ENCODE results near the gene ME3. TPM values are rescaled to one million over a fixed set of nuclear protein-coding genes. Genes with fewer than 3 reads are reported as not detected.

The ME3 gene
- total and polyA plus RNA-seq, 11 donors: 11.3 to 51.5 (median 31.3) TPM

GRCh38 chr11:86487671-86488070 is 184.7 kb downstream of the ME3 start:
- 90 to 92% (median 90%) methylated on average over 7 of the region's 7 CpGs for WGBS, 4 donors
- H3K4me3 ChIP-seq: no peak overlapping the region
- no peaks in the 10 kb centered on the region for H3K36me3 ChIP-seq
- no peak for TF ChIP-seq CTCF (IDR thresholded peaks at IDR 0.05)
- TF ChIP-seq POLR2A (IDR thresholded peaks at IDR 0.05): no peak
- intact Hi-C loops (cut with DNase I): no loop called here
- H3K27ac ChIP-seq: no peak overlapping the region
- no peaks in the 10 kb centered on the region for H3K9me3 ChIP-seq
- peaks cover 0 to 49% (median 17%) of the 10 kb centered on the region in 12 donors for H3K4me1 ChIP-seq
- DNase-seq: no peak
- no peaks in the 10 kb centered on the region for H3K27me3 ChIP-seq
- no peak for ATAC-seq

GRCh38 chr11:86486261-86487030 is 186.0 kb downstream of the ME3 start:
- Histone ChIP-seq H3K4me1 (peaks cover 0 to 40% (median 19%) of the 10 kb centered on the region in 12 donors), H3K4me3 (no peak overlapping the region), H3K27ac (no peak overlapping the region), H3K9me3 (no peaks in the 10 kb centered on the region), H3K27me3 (no peaks in the 10 kb centered on the region), H3K36me3 (no peaks in the 10 kb centered on the region)
- ATAC-seq (peak in 2 of 4 donors; percentile 5 to 8), DNase-seq (no peak)
- 66 to 85% (median 79%) methylated on average over 2 to 5 of the region's 5 CpGs for WGBS, 4 donors
- intact Hi-C loops (cut with DNase I): no loop called here
- TF ChIP-seq POLR2A (IDR thresholded peaks at IDR 0.05) (no peak), CTCF (IDR thresholded peaks at IDR 0.05) (no peak)

GRCh38 chr11:86484795-86485166 is 187.6 kb downstream of the ME3 start:
- ATAC-seq (no peak), DNase-seq (no peak)
- 81 to 100% (median 84%) methylated on average over 1 of the region's 1 CpG for WGBS, 4 donors
- H3K27ac ChIP-seq: peak overlapping the region in 10 of 12 donors; percentile 25 to 80 (median 58)
- no peaks in the 10 kb centered on the region for H3K36me3 ChIP-seq
- TF ChIP-seq POLR2A (IDR thresholded peaks at IDR 0.05) (no peak), CTCF (IDR thresholded peaks at IDR 0.05) (no peak)
- H3K27me3 ChIP-seq: no peaks in the 10 kb centered on the region
- H3K4me3 ChIP-seq: no peak overlapping the region
- H3K9me3 ChIP-seq: no peaks in the 10 kb centered on the region
- intact Hi-C loops (cut with DNase I): loop anchor here in 1 of 10 donors (5.0 kb wide), 1 partner anchor 73 kb away; no protein-coding TSS in a partner anchor
- peaks cover 0 to 38% (median 19%) of the 10 kb centered on the region in 12 donors for H3K4me1 ChIP-seq

- TF ChIP-seq CTCF (IDR thresholded peaks at IDR 0.05) (no peak), POLR2A (IDR thresholded peaks at IDR 0.05) (no peak)
- H3K9me3 ChIP-seq: no peaks in the 10 kb centered on the region
- H3K4me3 ChIP-seq: no peak overlapping the region
- 37 to 53% (median 51%) methylated on average over 7 of the region's 7 CpGs for WGBS, 4 donors
- DNase-seq: peak in 3 of 5 donors; percentile 50 to 71 (median 54)
- H3K27me3 ChIP-seq: no peaks in the 10 kb centered on the region
- peak overlapping the region; percentile 25 to 80 (median 50) for H3K27ac ChIP-seq
- intact Hi-C loops (cut with DNase I): loop anchor here in 1 of 10 donors (5.0 kb wide), 1 partner anchor 73 kb away; no protein-coding TSS in a partner anchor
- ATAC-seq: peak; percentile 33 to 86 (median 61)
- H3K4me1 ChIP-seq: peaks cover 0 to 38% (median 19%) of the 10 kb centered on the region in 12 donors
- no peaks in the 10 kb centered on the region for H3K36me3 ChIP-seq
These were observed 188.2 kb downstream of the ME3 start for GRCh38 chr11:86483940-86484794.
